Sciatic nerve (tissue), 2 donors: ENCODE measurements around the gene SREBF1. TPM values are rescaled to one million over a fixed set of nuclear protein-coding genes. Genes with fewer than 3 reads are reported as not detected.
"Not testable (repeated sequence)": the region's sequence is repeated elsewhere in the genome, so short reads cannot be mapped to it uniquely, and the experiment has no call there.

ENCODE experiments used
- ATAC-seq: fragments of 200-7000 bp; cut with Tn5 transposase; one replicate; pipeline ENCODE4 v1.9.1; 2020; ENCODE audit warnings: mild to moderate bottlenecking, moderate library complexity
- DNase-seq: peaks from one replicate; pipeline ENCODE4 v3.0.0-alpha.2; 2020; ENCODE audit warnings: low spot score
- intact Hi-C: fragments of 100-400 bp; cut with DNase I; formaldehyde crosslinking; loops from one replicate; pipeline ENCODE4 v1.14.2; 2022
- total RNA-seq: library from RNA; stranded (reverse); fragmentation: NEBNext Ultra II Directional; extraction: Animal tissue kit (Norgen Biotek cat#: 25700); gene quantifications from one replicate; pipeline ENCODE4 v1.2.1, GENCODE V29; 2021
- donor health status: DM: no; HTN: no; CAD: no.
- donor health status: DM: no; HTN: no; CAD: no.

SREBF1 gene
- total RNA-seq, 1 donor from 2014 or later, result 257 TPM

DNA sequence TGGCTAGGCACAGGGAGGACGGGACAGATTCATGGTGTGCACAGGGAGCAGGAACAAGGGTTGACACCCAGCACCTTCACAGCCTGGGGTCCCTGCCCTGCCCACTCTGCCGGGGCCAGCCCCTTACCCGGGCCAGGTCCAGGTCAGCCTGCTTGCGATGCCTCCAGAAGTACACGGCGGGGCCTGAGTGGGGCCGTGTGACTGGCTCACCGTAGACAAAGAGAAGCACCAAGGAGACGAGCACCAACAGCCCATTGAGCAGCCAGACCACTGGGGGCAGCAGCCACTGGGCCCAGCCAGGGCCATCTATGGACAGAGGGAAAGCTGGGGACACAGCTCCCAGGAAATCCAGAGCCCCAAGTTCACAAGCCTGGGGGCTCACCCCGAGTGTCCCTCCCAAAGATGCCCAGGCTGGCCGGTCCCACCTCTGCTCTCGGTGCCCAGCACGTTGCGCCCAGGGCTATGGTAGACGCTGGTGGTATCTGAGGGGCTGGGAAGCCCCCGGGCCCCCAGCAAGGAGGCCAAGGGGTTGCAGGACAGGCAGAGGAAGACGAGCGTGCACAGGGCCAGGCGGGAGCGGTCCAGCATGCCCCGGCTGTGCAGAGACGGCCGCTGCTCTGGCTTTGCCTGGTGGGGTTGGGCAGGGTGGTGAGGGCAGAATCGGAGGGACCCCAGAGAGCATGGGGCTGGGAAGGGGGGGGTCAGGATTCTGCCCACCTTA is 19.8 kb downstream of the SREBF1 start:
- no peak for ATAC-seq
- no peak for DNase-seq
- intact Hi-C loops, result loop anchor here (2.0 kb wide), 1 partner anchor 40 kb away; no protein-coding TSS in a partner anchor

DNA sequence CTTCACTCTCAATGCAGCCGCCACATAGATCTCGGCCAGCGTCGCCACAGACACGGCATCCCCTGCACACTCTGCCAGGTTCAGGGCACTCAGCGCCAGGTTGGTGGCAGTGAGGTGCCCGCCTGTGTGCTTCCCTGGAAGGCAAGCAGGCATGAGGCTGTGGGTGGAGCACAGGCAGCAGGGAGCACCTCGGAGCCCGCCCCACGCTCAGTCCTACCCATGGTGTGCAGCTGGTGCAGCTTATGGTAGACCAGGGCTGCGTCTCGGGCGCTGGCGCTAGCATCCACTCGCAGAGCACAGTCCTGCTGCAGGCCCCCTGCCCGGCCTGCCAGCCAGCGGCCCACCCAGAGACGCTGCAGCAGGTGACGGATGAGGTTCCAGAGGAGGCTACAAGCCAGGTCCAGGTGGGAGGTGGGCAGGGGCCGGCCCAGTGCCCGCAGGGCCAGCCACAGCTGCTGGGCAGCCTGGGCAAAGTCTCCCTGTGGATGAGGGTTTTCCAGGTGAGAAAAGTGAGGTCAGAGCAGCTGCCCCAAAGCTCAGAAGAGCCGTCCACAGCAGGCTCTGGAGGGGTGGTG is 20.5 kb downstream of the SREBF1 start:
- intact Hi-C loops, result loop anchor here (2.0 kb wide), 1 partner anchor 40 kb away; no protein-coding TSS in a partner anchor
- ATAC-seq (no peak), DNase-seq (no peak)

DNA sequence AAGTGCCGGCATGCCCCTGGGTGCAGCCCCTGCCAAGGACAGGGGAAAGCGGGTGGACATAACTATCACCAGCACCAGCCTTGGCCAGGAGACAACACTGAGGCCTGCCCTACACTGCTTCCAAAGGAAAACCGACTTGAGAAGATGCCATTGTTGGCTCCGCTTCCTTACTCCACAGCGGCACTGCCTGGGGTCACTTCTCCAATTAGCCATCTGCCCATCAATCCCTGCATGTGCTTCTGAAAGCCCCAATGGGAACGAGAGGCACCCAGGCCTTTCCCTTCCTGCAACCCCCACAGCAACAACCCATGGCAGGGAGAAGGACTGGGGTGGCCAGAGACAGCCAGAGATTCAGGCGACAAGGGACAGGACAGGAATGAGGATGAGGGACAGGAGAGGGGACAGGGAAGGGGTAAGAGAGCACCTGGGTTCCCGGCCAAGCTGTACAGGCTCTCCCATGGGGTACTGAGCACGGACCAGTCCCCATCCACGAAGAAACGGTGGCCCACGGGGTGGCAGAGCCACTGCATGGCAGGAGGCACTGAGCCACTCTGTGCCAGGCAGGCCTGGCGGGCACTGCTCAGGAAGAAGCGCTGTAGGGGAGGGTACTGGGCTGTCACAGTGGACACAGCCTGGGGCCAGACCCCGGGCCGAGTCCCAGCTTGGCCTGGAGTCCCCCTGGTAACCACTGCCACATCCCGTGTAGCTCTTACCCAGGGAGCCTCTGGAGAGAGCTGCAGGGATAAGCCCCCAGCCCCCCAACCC is 21.2 kb downstream of the SREBF1 start:
- intact Hi-C loops, result loop anchor here (2.0 kb wide), 1 partner anchor 41 kb away; no protein-coding TSS in a partner anchor
- ATAC-seq, result no peak

GRCh38 chr17:17815062-17815406 is 21.8 kb downstream of the SREBF1 start:
- DNase-seq (no peak), ATAC-seq (no peak)
- intact Hi-C loops, result no loop called here

More for the DNA sequence above, 21.2 kb downstream of the SREBF1 start:
- DNase-seq, result no peak

DNA sequence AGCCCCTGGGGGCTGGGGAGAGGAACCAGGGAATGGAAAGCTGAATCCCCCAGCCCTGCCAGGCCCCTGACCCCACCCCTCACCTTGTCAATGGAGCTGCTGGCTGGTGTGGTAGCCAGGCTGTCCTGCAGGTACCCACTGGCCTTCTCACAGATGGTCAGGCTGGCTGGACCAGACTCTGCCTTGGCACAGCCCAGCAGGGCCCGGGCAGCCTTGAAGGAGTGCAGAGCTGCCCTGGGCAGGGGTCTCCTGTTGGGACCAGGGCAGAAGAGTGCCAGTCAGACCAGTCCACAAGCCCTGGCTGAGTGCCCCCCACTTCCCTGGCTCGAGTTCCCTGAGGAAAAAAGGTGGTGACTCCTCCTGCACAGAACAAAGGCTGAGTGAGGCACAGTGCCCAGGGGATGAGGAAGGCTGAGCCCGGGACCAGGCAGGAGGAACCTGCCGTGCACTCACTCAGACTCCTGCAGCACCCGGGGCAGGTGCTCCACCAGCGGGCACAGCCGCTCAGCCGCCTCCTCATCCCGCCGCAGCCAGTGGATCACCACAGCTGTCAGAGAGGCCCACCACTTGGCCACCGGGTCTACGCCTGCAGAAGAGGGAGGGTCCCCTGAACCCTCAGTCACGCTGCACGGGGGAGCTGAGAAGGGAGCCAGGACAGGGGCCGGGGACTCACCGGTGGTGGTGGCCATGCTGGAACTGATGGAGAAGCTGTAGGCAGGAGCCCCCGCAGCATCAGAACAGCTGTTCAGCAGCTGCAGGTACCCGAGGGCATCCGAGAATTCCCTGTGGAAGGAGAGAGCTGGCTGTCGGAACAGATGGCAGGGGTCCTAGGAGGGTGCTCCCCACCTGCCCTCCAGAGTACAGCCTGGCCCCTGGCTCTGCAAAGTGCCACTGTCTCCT is 22.4 kb downstream of the SREBF1 start:
- intact Hi-C loops, result no loop called here
- ATAC-seq (no peak), DNase-seq (no peak)

DNA sequence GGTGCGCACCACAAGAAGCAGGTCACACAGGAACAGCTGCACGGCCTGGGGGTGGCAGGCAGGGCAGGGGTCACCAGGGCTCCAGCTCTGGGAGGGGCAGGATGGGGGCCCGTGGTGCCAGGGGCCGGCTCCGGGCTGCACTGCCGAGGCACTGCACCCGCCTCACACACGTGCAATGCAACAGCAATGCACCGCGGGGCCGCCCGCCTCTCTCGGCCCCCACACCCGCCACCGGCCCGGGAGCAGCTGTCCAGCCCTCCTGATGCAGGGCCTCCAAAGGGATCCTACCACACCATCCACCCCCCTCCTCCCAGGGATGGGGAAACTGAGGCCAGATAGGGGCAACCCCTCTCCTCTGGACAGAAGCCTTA is 23.1 kb downstream of the SREBF1 start:
- DNase-seq (no peak), ATAC-seq (no peak)
- intact Hi-C loops, result no loop called here

DNA sequence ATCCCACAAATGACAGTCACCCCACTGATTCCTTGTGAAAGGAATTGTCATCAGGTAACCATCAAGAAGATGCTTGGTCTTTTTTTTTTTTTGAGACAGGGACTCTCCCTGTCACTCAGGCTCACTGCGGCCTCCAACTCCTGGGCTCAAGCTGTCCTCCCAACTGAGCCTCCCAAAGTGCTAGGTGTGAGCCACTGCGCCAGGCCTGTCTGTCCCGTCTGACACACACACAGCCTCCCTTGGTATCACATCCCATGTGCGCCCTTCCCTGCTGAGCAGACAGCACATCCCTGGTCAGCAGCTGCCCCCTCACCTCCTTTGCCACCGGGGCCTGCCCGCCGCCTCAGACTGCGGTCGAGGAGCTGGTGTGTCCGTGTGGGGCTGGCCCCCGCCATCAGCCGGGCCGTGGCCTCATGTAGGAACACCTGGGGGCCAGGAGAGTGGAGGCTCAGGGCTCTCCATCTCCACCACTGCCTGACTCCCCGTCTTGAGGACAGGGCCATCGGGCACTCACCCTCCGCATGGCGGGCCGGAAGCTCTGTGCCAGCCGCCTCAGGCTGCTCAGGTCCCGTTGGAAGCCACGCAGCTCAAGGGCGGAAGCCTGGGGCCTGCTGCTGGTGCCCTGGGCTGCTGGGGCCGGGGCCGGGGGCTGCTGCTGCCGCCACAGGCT is 23.6 kb downstream of the SREBF1 start:
- DNase-seq (no peak), ATAC-seq (no peak)
- intact Hi-C loops, result no loop called here

DNA sequence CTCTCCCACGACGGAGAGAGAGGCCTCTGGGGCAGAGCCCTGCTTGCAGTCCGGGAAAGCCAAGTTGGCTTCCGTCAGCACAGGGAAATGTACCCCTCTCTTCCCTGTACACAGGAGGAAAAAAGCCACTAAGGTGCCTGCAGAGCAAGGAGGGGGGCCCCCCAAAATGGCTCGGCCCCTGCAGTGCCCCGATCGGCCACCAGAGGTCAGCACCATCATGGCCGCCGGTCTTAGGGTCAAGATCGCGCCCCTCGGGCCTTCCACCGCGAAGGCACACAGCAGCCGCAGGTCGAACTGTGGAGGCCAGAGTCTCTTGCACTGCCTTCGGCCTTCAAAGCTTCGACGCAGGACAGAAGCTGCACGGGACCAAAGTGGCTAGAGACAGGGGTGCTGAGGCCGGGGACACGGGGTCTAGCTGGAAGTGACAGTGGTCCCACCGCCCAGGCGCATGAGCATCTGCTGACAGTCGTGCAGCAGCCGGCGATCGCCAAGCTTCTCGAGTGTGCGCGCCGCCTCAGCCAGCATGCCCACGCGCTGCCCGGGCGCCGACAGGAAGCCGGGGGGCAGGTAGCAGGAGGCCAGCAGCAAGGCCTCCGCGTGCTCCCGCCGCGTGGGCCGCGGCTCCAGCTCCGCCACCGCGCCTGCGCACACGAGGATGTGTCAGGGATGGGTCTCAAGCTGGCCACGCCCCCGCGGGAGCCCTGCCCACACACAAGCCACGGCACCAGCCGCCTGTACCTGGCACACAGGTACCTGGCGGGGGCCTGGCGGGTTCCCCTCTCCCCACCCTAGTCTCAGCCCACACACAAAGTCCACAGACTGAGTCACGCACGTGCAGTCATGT is 24.4 kb downstream of the SREBF1 start:
- intact Hi-C loops, result no loop called here
- DNase-seq, result peak; percentile 90
- peak; percentile 59 for ATAC-seq

DNA sequence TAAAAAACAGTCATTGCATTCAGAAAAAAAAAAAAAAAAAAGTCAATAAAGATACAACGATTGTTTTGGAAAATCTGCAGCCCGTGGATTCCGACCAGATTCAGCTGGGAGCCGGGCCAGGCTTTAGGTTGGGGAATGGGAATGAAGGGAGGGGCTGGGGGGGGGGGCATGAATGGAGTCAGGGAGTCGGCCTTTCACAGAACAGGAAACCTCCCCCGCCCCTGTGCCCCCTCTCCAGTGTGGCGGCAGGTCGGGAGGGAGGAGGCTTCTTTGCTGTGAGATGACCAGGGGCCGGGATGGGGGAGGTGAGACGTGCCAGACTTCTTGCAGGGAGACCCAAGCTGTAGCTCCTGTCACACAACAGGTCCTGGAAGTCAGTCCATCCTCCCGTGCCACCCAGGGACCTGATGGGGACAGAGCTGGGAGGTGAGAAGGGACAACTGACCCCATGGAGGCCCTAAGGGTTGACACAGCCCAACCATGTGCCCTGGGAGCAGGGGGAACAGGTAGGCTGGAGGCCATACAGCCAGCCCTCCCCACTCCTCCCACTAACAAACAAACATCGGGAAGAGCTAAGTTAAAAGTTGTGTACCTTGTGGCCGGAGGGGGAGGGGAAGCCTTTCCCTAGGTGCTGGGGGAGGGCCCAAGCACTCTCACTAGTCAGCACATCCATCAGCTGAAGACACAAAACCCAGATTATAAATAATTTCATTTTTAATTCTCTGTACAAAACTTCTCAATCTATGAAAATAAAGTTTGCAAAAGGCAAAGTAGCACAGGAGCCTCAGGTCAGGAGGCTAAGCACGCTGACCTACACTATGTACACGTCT is 25.2 kb downstream of the SREBF1 start:
- ATAC-seq (no peak), DNase-seq (no peak)
- intact Hi-C loops, result no loop called here

DNA sequence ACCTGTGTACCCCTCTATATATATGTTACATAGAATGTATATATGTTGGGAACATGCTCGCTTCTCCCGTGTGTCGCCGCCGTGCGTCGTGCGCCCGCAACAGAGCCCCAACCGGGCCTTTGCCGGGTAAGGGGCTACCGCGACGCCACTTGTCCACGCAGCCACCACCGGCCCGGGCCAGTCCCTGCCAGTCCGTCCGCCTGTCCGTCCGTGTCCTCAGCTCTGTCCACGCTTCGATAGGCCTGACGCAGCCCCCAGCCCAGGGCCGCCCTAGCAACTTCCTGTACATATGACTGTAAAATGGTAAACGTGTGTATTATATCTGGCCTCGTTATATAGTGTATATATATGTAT is 25.9 kb downstream of the SREBF1 start:
- intact Hi-C loops, result no loop called here
- DNase-seq (no peak), ATAC-seq (no peak)

- intact Hi-C loops, result no loop called here
- peak; percentile 70 for ATAC-seq
Measured at GRCh38 chr17:17810084-17810894, 26.5 kb downstream of the SREBF1 start.

GRCh38 chr17:17809531-17810083 is 27.2 kb downstream of the SREBF1 start:
- ATAC-seq (no peak), DNase-seq (no peak)
- intact Hi-C loops, result no loop called here

More at GRCh38 chr17:17810084-17810894, 26.5 kb downstream of the SREBF1 start:
- peak; percentile 83 for DNase-seq

DNA sequence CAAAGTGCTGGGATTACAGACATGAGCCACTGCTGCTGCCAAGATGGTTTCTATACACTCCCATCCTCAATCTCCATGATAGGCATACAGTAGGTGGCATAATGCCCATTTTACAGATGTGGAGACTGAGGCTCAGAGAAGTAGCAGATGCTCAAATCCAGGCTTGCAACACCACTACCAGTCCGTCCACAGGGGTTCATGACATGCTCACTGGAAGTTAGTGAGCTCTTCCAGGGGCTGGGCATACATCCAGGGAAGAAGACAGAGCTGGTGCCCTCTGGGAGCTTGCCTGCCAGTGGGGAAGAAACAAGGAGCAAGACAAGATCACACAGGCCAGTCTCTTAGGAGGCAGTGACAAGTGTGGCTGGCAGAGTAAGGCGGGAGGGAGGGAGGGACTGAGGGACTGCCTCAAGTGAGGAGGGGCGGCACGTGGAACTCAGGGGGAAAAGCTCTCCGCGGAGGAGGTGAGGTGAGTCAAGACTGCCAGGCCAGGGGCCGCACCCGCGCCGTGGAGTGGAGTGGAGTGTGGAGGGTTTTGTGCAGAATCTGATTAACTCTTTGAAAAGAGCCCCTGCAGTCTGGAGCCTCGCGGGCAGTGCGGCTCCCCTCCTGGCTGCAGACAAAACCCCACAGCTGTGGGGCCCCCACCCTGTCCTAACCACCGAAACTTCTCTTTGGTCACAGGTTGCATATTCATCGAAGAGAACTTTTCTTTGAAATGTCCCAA is 27.9 kb downstream of the SREBF1 start:
- no peak for ATAC-seq
- no peak for DNase-seq
- intact Hi-C loops, result no loop called here

DNA sequence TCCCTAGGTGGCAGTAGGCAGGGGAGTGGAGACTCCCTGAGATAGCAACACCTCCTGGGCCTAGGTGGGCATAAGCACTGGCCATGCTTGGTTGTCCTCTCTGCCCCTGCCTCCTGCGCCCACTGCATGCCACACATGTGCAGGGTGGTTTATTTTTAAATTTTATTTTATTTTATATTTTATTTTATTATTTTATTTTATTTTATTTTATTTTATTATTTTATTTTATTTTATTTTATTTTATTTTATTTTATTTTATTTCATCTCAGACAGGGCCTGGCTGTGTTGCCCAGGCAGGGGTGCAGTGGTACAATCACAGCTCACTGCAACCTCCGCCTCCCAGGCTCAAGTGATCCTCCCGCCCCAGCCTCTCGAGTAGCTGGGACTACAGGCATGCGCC is 28.6 kb downstream of the SREBF1 start:
- ATAC-seq, intact Hi-C loops, DNase-seq: not testable (repeated sequence)

- DNase-seq (no peak), ATAC-seq (no peak)
- intact Hi-C loops, result no loop called here
Measured at GRCh38 chr17:17807440-17807839, 29.3 kb downstream of the SREBF1 start.
